Osteocyte (in vitro differentiated cells): ENCODE results near the gene SYTL4. TPM values are rescaled to one million over a fixed set of nuclear protein-coding genes. Genes with fewer than 3 reads are reported as not detected.
"Not testable (repeated sequence)": the region's sequence is repeated elsewhere in the genome, so short reads cannot be mapped to it uniquely, and the experiment has no call there.

Experiments used
- DNase-seq: peaks from one replicate; pipeline ENCODE4 v3.0.0; 2021; ENCODE audit warnings: mixed read lengths; ENCODE audit not compliant: unreplicated experiment; ENCODE audit errors: extremely low spot score
- H3K27ac Mint-ChIP-seq: one replicate; pipeline ENCODE4 v1.8.0; 2021; ENCODE audit warnings: mild to moderate bottlenecking, mixed read lengths; ENCODE audit not compliant: unreplicated experiment
- H3K27me3 Mint-ChIP-seq: one replicate; pipeline ENCODE4 v1.8.0; 2021; ENCODE audit warnings: mixed read lengths; ENCODE audit not compliant: unreplicated experiment
- H3K36me3 Mint-ChIP-seq: one replicate; pipeline ENCODE4 v1.8.0; 2021; ENCODE audit warnings: mixed read lengths; ENCODE audit not compliant: unreplicated experiment
- H3K4me1 Mint-ChIP-seq: one replicate; pipeline ENCODE4 v1.8.0; 2021; ENCODE audit warnings: mixed read lengths; ENCODE audit not compliant: unreplicated experiment
- H3K4me3 Mint-ChIP-seq: one replicate; pipeline ENCODE4 v1.8.0; 2021; ENCODE audit warnings: mild to moderate bottlenecking, moderate library complexity, mixed read lengths; ENCODE audit not compliant: unreplicated experiment
- H3K9me3 Mint-ChIP-seq: one replicate; pipeline ENCODE4 v1.8.0; 2021; ENCODE audit warnings: mixed read lengths; ENCODE audit not compliant: unreplicated experiment
- CTCF ChIP-seq: fragments of 200-600 bp; sonication (generic); IDR thresholded peaks from 2 replicates; pipeline ENCODE4 v1.5.0; 2021; ENCODE audit warnings: antibody characterized with exemption, mild to moderate bottlenecking, moderate library complexity
- long read RNA-seq: library from polyadenylated mRNA; unstranded; transcript quantifications from one replicate; pipeline ENCODE4 v2.0.0, GENCODE V29; 2021
- total RNA-seq: library from RNA; stranded (reverse); gene quantifications from 2 replicates; pipeline ENCODE4 v1.2.1, GENCODE V29; 2021

SYTL4 gene
- total RNA-seq = 19.7 and 23.2 TPM in 2 replicates
- long read RNA-seq, partial matches to known transcripts = 14 of 45 reads
- long read RNA-seq, other reads (novel, unspliced or antisense) = 27 of 45 reads

- DNase-seq = no peak
- H3K36me3 Mint-ChIP-seq = no peaks in the 10 kb centered on the region
- no peak for TF ChIP-seq CTCF
- peak within 1 kb of the TSS; percentile 87 for H3K4me3 Mint-ChIP-seq
- H3K4me1 Mint-ChIP-seq = peaks cover 15% of the 10 kb centered on the region
- H3K27me3 Mint-ChIP-seq = no peaks in the 10 kb centered on the region
- H3K9me3 Mint-ChIP-seq = no peaks in the 10 kb centered on the region
- H3K27ac Mint-ChIP-seq = peak within 1 kb of the TSS; percentile 19
These were observed at the start of gene SYTL4 for GRCh38 chrX:100731441-100732281. Gene SYTL4 (minus strand): TSS chrX:100732121. CDS start chrX:100702037, 30,084 bp downstream.

DNA sequence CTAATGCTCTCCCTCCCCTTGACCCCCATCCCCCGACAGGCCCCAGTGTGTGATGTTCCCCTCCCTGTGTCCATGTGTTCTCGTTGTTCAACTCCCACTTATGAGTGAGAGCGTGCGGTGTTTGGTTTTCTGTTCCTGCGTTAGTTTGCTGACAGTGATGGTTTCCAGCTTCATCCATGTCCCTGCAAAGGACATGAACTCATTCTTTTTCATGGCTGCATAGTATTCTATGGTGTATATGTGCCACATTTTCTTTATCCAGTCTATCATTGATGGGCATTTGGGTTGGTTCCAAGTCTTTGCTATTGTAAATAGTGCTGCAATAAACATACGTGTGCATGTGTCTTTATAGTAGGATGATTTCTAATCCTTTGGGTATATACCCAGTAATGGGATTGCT lies 37.5 kb upstream of the SYTL4 start:
- not testable (repeated sequence) for H3K4me3 Mint-ChIP-seq, H3K36me3 Mint-ChIP-seq

GRCh38 chrX:100768679-100769338 lies 36.9 kb upstream of the SYTL4 start:
- TF ChIP-seq CTCF = peak; percentile 97
- Mint-ChIP-seq H3K4me3 (no peak overlapping the region), H3K27me3 (peaks cover 36% of the 10 kb centered on the region), H3K36me3 (peaks cover 3% of the 10 kb centered on the region), H3K27ac (no peak overlapping the region), H3K4me1 (no peaks in the 10 kb centered on the region), H3K9me3 (peaks cover 7% of the 10 kb centered on the region)
- peak; percentile 93 for DNase-seq

More for the DNA sequence above, 37.5 kb upstream of the SYTL4 start:
- not testable (repeated sequence) for H3K9me3 Mint-ChIP-seq, H3K27ac Mint-ChIP-seq, DNase-seq, H3K4me1 Mint-ChIP-seq
- H3K27me3 Mint-ChIP-seq = peaks cover 42% of the 10 kb centered on the region

GRCh38 chrX:100750883-100751282 lies 19.0 kb upstream of the SYTL4 start:
- no peak for DNase-seq
- H3K4me3 Mint-ChIP-seq = no peak overlapping the region
- no peaks in the 10 kb centered on the region for H3K36me3 Mint-ChIP-seq

DNA sequence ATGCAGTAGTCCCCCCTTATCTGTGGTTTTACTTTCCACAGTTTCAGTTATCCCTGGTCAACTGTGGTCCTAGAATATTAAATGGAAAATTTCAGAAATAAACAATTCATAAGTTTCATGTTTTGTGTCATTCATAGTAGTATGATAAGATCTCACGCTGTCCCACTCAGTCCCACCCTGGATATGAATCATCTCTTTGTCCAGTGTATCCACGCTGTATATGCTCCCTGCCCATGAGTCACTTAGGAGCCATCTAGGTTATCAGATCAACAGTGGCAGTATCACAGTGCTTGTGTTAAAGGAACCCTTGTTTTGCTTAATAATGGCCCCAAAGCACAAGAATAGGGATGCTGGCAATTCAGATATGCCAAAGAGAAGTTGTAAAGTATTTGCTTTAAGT lies 16.2 kb upstream of the SYTL4 start:
- Mint-ChIP-seq H3K9me3 (peaks cover 3% of the 10 kb centered on the region), H3K4me3 (no peak overlapping the region), H3K4me1 (peaks cover 45% of the 10 kb centered on the region), H3K36me3 (no peaks in the 10 kb centered on the region), H3K27ac (peak overlapping the region; percentile 12), H3K27me3 (no peaks in the 10 kb centered on the region)
- no peak for DNase-seq
- no peak for TF ChIP-seq CTCF

More at GRCh38 chrX:100750883-100751282, 19.0 kb upstream of the SYTL4 start:
- Mint-ChIP-seq H3K4me1 (peaks cover 32% of the 10 kb centered on the region), H3K9me3 (peaks cover 3% of the 10 kb centered on the region), H3K27ac (peak overlapping the region; percentile 58), H3K27me3 (no peaks in the 10 kb centered on the region)
- TF ChIP-seq CTCF = no peak
